CD4-positive, alpha-beta T cell treated with Interleukin-6 for 4 hours (primary cell): ENCODE results near the gene IGSF21.

Experiments used
- DNase-seq: peaks from one replicate; pipeline ENCODE4 v3.0.0-alpha.2; 2020; ENCODE audit warnings: mixed read lengths

The IGSF21 gene

GRCh38 chr1:18097206-18097605 is 10.4 kb upstream of the IGSF21 start:
- DNase-seq: no peak

GRCh38 chr1:18099026-18099425 is 8.6 kb upstream of the IGSF21 start:
- DNase-seq: no peak

- no peak for DNase-seq
Observed at GRCh38 chr1:18100060-18100459, 7.5 kb upstream of the IGSF21 start.

GRCh38 chr1:18100491-18101063 is 7.0 kb upstream of the IGSF21 start:
- peak; percentile 52 for DNase-seq

- DNase-seq: no peak
Observed at GRCh38 chr1:18101508-18101907, 6.1 kb upstream of the IGSF21 start.

GRCh38 chr1:18103788-18104421 is 3.7 kb upstream of the IGSF21 start:
- DNase-seq: no peak

- no peak for DNase-seq
Observed at GRCh38 chr1:18104546-18105100, 3.0 kb upstream of the IGSF21 start.

GRCh38 chr1:18105196-18105595 is 2.4 kb upstream of the IGSF21 start:
- no peak for DNase-seq

GRCh38 chr1:18108299-18109057 is 880 bp downstream of the IGSF21 start:
- no peak for DNase-seq

GRCh38 chr1:18109058-18109755 is 1.6 kb downstream of the IGSF21 start:
- DNase-seq: no peak

- DNase-seq: no peak
Observed at GRCh38 chr1:18109756-18110597, 2.4 kb downstream of the IGSF21 start.

- no peak for DNase-seq
Observed at GRCh38 chr1:18110598-18110939, 3.0 kb downstream of the IGSF21 start.

- no peak for DNase-seq
Observed at GRCh38 chr1:18110968-18111367, 3.4 kb downstream of the IGSF21 start.

- no peak for DNase-seq
Observed at GRCh38 chr1:18111605-18112297, 4.2 kb downstream of the IGSF21 start.

GRCh38 chr1:18112611-18113010 is 5.0 kb downstream of the IGSF21 start:
- DNase-seq: no peak

GRCh38 chr1:18114726-18115410 is 7.3 kb downstream of the IGSF21 start:
- no peak for DNase-seq

GRCh38 chr1:18116777-18117176 is 9.2 kb downstream of the IGSF21 start:
- DNase-seq: no peak

- DNase-seq: no peak
Observed at GRCh38 chr1:18118078-18118477, 10.5 kb downstream of the IGSF21 start.

GRCh38 chr1:18118491-18118890 is 10.9 kb downstream of the IGSF21 start:
- DNase-seq: no peak

- DNase-seq: no peak
Observed at GRCh38 chr1:18119289-18119688, 11.7 kb downstream of the IGSF21 start.

- DNase-seq: no peak
Observed at GRCh38 chr1:18119771-18120377, 12.3 kb downstream of the IGSF21 start.
